PC-3 (cell line): ENCODE measurements around the gene DHRS4L2. TPM values are rescaled to one million over a fixed set of nuclear protein-coding genes. Genes with fewer than 3 reads are reported as not detected.
"Not testable (repeated sequence)": the region's sequence is repeated elsewhere in the genome, so short reads cannot be mapped to it uniquely, and the experiment has no call there.

Source experiments
- ATAC-seq: fragments of 200-7000 bp; cut with Tn5 transposase; 2 replicates; pipeline ENCODE4 v1.9.1; 2020; ENCODE audit warnings: mild to moderate bottlenecking, moderate library complexity
- BruUV-seq: library from RNA; stranded (reverse); fragments of 400-500 nt; replicated peaks from 2 replicates; lab custom pipeline; 2021; lab: Mats Ljungman, UMichigan
- CTCF ChIA-PET: fragments of 300-600 bp; sonication (Branson Sonifier 250); formaldehyde crosslinking; loops from one replicate; lab custom pipeline; 2022; ENCODE audit warnings: antibody characterized with exemption; lab: Charles Lee
- POLR2A ChIA-PET: fragments of 300-600 bp; sonication (Branson Sonifier 250); formaldehyde crosslinking; loops from one replicate; lab custom pipeline; 2022; ENCODE audit warnings: antibody characterized with exemption; ENCODE audit not compliant: unreplicated experiment; lab: Charles Lee
- DNase-seq: peaks from one replicate; pipeline ENCODE4 v3.0.0-alpha.2; 2015
- H2AFZ ChIP-seq: fragments of 300-600 bp; sonication (generic); 2 replicates; pipeline ENCODE4 v1.6.0; 2016; ENCODE audit warnings: antibody characterized with exemption, low read length
- H3F3A ChIP-seq: fragments of 300-600 bp; sonication (generic); one replicate; pipeline ENCODE4 v1.6.0; 2017; ENCODE audit warnings: antibody characterized with exemption, low read length, control low read depth, mild to moderate bottlenecking; ENCODE audit not compliant: unreplicated experiment
- H3K27ac ChIP-seq: fragments of 300-600 bp; sonication (generic); 2 replicates; pipeline ENCODE4 v1.5.1; 2016; ENCODE audit warnings: mild to moderate bottlenecking, low read length
- H3K27me3 ChIP-seq: fragments of 300-600 bp; sonication (generic); 2 replicates; pipeline ENCODE4 v1.6.1; 2016; ENCODE audit warnings: low read length, mixed read lengths
- H3K36me3 ChIP-seq: fragments of 300-600 bp; sonication (generic); 2 replicates; pipeline ENCODE4 v1.6.1; 2016; ENCODE audit warnings: low read depth, mixed run types, low read length, mixed read lengths
- H3K4me1 ChIP-seq: fragments of 300-600 bp; sonication (generic); 2 replicates; pipeline ENCODE4 v1.5.1; 2016; ENCODE audit warnings: low read length; ENCODE audit not compliant: insufficient read depth
- H3K4me2 ChIP-seq: fragments of 300-600 bp; sonication (generic); 2 replicates; pipeline ENCODE4 v1.6.0; 2016; ENCODE audit warnings: low read length
- H3K4me3 ChIP-seq: fragments of 300-600 bp; sonication (generic); 2 replicates; pipeline ENCODE4 v1.5.1; 2016; ENCODE audit warnings: mild to moderate bottlenecking, low read length, mixed read lengths
- H3K79me2 ChIP-seq: fragments of 300-600 bp; sonication (generic); 2 replicates; pipeline ENCODE4 v1.6.1; 2017; ENCODE audit warnings: low read length, mixed read lengths
- H3K9ac ChIP-seq: fragments of 300-600 bp; sonication (generic); 2 replicates; pipeline ENCODE4 v1.6.0; 2016; ENCODE audit warnings: mild to moderate bottlenecking, low read length
- H3K9me2 ChIP-seq: fragments of 300-600 bp; sonication (generic); replicated peaks from 2 replicates; pipeline ENCODE4 v1.6.1; 2016; ENCODE audit warnings: mixed run types, low read length, mixed read lengths
- H3K9me3 ChIP-seq: fragments of 300-600 bp; sonication (generic); 2 replicates; pipeline ENCODE4 v1.6.1; 2016; ENCODE audit warnings: low read length, mixed read lengths
- H4K20me1 ChIP-seq: fragments of 300-600 bp; sonication (generic); 2 replicates; pipeline ENCODE4 v1.6.1; 2016; ENCODE audit warnings: low read length, mixed read lengths
- EZH2 ChIP-seq: fragments of 300-600 bp; sonication (generic); IDR thresholded peaks from one replicate; pipeline ENCODE4 v1.6.1; 2017; ENCODE audit warnings: antibody characterized with exemption, mild to moderate bottlenecking, low read length; ENCODE audit not compliant: unreplicated experiment
- EZH2phosphoT487 ChIP-seq: fragments of 300-600 bp; sonication (generic); IDR thresholded peaks from 2 replicates; pipeline ENCODE4 v1.6.1; 2018; ENCODE audit warnings: mild to moderate bottlenecking, antibody characterized with exemption, low read length, borderline replicate concordance
- intact Hi-C: fragments of 100-400 bp; cut with micrococcal nuclease; formaldehyde crosslinking; loops from 2 replicates; pipeline ENCODE4 v1.9.0; 2023
- total RNA-seq: library from RNA; depleted of rRNA; stranded (reverse); fragments of >200 nt; gene quantifications from 2 replicates; pipeline ENCODE4 v1.2.3, GENCODE V29; 2014
- TF ChIP-seq, protein P1 (sequence below): fragments of 300-600 bp; sonication (generic); conservative IDR thresholded peaks from 2 replicates; pipeline ENCODE4 v1.5.1; 2017; ENCODE audit warnings: antibody characterized with exemption, low read depth, mild to moderate bottlenecking, low read length

DHRS4L2 gene
- total RNA-seq, 1 experiment from 2014 or later: 16.5 TPM

DNA sequence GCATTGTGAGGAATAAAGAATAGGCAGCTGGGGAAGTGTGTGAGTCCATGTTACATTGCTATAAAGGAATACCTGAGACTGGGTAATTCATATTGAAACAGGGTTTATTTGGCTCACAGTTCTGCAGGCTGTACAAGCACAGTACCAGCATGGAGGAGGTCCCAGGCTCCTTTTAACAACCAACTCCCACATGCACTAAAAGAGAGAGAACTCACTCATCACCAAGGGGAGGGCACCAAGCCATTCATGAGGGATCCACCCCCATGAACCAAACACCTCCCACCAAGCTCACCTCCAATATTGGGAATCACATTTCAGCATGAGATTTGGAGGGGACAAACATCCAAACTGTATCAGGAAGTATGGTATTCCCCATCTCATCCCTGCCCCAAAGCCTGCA is 47.1 kb upstream of the DHRS4L2 start:
- CTCF ChIA-PET: no interaction called here
- POLR2A ChIA-PET: no interaction called here
- intact Hi-C loops: no loop called here
- no peak for ATAC-seq
- H3K9me2 ChIP-seq: no peaks in the 10 kb centered on the region
- H4K20me1 ChIP-seq: no peaks in the 10 kb centered on the region
- H3K27me3 ChIP-seq: no peaks in the 10 kb centered on the region
- no peaks in the 10 kb centered on the region for H3K4me1 ChIP-seq
- no TSS peak for BruUV-seq
- H3K4me3 ChIP-seq: no peak overlapping the region
- H3K27ac ChIP-seq: no peak overlapping the region
- no peaks in the 10 kb centered on the region for H3F3A ChIP-seq
- H3K9me3 ChIP-seq: no peaks in the 10 kb centered on the region
- H3K79me2 ChIP-seq: no peaks in the 10 kb centered on the region
- no peak overlapping the region for H3K4me2 ChIP-seq
- H3K36me3 ChIP-seq: 0 out of 2 replicates have a peak, but pooled peaks cover 2% of the 10 kb centered on the region
- no peak overlapping the region for H2AFZ ChIP-seq
- H3K9ac ChIP-seq: no peak overlapping the region
- TF ChIP-seq EZH2phosphoT487 (no peak), EZH2 (no peak)
- TF ChIP-seq, protein P1, sequence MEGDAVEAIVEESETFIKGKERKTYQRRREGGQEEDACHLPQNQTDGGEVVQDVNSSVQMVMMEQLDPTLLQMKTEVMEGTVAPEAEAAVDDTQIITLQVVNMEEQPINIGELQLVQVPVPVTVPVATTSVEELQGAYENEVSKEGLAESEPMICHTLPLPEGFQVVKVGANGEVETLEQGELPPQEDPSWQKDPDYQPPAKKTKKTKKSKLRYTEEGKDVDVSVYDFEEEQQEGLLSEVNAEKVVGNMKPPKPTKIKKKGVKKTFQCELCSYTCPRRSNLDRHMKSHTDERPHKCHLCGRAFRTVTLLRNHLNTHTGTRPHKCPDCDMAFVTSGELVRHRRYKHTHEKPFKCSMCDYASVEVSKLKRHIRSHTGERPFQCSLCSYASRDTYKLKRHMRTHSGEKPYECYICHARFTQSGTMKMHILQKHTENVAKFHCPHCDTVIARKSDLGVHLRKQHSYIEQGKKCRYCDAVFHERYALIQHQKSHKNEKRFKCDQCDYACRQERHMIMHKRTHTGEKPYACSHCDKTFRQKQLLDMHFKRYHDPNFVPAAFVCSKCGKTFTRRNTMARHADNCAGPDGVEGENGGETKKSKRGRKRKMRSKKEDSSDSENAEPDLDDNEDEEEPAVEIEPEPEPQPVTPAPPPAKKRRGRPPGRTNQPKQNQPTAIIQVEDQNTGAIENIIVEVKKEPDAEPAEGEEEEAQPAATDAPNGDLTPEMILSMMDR: no peak
- DNase-seq: no peak

DNA sequence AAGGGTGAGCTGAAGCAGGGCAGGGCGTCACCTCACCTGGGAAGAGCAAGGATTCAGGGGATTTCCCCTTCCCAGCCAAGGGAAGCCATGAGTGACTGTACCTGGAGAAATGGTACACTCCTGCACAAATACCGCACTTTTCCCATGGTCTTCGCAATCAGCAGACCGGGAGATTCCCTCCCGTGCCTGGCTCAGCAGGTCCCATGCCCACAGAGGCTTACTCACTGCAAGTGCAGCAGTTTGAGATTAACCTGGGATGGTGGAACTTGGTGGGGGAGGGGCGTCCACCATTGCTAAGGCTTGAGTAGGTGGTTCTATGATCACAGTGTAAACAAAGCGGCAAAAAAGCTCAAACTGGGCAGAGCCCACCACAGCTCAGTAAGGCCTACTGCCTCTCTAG is 46.1 kb upstream of the DHRS4L2 start:
- TF ChIP-seq EZH2 (no peak), EZH2phosphoT487 (no peak)
- TF ChIP-seq, protein P1: no peak
- Histone ChIP-seq H3F3A (no peaks in the 10 kb centered on the region), H3K4me3 (no peak overlapping the region), H3K36me3 (0 out of 2 replicates have a peak, but pooled peaks cover 2% of the 10 kb centered on the region), H3K4me1 (no peaks in the 10 kb centered on the region), H3K4me2 (no peak overlapping the region), H3K27ac (no peak overlapping the region), H3K9ac (no peak overlapping the region), H3K9me3 (no peaks in the 10 kb centered on the region), H2AFZ (no peak overlapping the region), H3K79me2 (no peaks in the 10 kb centered on the region), H3K9me2 (no peaks in the 10 kb centered on the region), H4K20me1 (no peaks in the 10 kb centered on the region), H3K27me3 (no peaks in the 10 kb centered on the region)
- POLR2A ChIA-PET: no interaction called here
- DNase-seq (no peak), ATAC-seq (no peak)
- BruUV-seq: no TSS peak
- CTCF ChIA-PET: no interaction called here
- intact Hi-C loops: no loop called here

- H3K36me3 ChIP-seq, H3K27ac ChIP-seq, H3F3A ChIP-seq, H3K4me1 ChIP-seq, POLR2A ChIA-PET, H3K9me2 ChIP-seq, H3K9ac ChIP-seq, BruUV-seq, H3K9me3 ChIP-seq, H3K4me3 ChIP-seq, H2AFZ ChIP-seq, ATAC-seq, H4K20me1 ChIP-seq, intact Hi-C loops, H3K27me3 ChIP-seq, DNase-seq, CTCF ChIA-PET, H3K4me2 ChIP-seq, H3K79me2 ChIP-seq: not testable (repeated sequence)
Observed at GRCh38 chr14:23949069-23949468, 39.7 kb upstream of the DHRS4L2 start.
